GM18498 (cell line): ENCODE data around the gene GMDS.

Source experiments
- ATAC-seq: cut with Tn5 transposase; IDR thresholded peaks from one replicate; pipeline ENCODE4 v1.9.1; 2021; ENCODE audit warnings: mild to moderate bottlenecking, moderate library complexity; ENCODE audit not compliant: unreplicated experiment

The GMDS gene

GRCh38 chr6:1622220-1622850 is 623.1 kb downstream of the GMDS start:
- ATAC-seq, result no peak

- ATAC-seq, result no peak
Observed at GRCh38 chr6:1621070-1621701, 624.2 kb downstream of the GMDS start.

- ATAC-seq, result no peak
Observed at GRCh38 chr6:1620504-1621069, 624.8 kb downstream of the GMDS start.

GRCh38 chr6:1619673-1620503 is 625.5 kb downstream of the GMDS start:
- ATAC-seq, result no peak

GRCh38 chr6:1619098-1619672 is 626.2 kb downstream of the GMDS start:
- no peak for ATAC-seq

- ATAC-seq, result no peak
Observed at GRCh38 chr6:1618311-1619097, 626.9 kb downstream of the GMDS start.

- ATAC-seq, result no peak
Observed at GRCh38 chr6:1617466-1618310, 627.7 kb downstream of the GMDS start.

DNA sequence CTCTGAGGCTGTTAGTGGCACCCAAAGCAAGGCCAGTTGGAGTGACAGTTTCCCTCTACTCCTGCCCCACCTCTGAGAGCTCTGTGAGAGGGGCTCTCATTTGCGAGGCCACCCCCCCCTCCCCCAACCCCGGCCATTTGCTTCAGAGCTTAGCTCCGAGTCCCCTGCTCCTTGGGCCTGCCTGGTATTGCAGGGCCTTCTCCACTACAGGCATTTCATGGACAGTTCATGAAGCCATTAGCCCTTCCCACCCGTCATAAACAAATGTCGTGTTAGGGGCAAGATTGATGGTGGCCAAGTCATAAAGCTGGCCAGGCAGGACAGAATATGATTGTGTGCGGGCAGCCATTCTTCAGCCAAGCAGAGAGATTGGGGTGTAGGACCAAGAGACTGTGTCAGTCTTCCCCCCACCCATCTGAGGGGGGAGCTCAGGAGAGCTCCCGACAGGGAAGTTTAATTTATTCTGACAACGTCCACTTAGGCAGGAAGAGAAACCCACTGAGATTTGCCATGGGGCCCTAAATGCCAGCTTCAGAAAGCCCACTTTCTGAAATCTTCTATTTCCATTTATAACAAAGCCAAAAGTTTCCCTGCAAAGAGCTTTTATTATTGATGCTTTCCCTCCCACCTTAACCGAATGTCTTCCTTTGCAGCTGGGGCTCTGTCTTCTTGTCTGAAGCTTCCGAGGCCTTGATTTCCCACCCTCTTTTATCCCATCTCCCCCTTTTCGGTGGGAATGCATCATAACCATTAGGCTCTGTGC is 628.5 kb downstream of the GMDS start:
- ATAC-seq, result no peak

- no peak for ATAC-seq
Observed at GRCh38 chr6:1615853-1616420, 629.5 kb downstream of the GMDS start.

DNA sequence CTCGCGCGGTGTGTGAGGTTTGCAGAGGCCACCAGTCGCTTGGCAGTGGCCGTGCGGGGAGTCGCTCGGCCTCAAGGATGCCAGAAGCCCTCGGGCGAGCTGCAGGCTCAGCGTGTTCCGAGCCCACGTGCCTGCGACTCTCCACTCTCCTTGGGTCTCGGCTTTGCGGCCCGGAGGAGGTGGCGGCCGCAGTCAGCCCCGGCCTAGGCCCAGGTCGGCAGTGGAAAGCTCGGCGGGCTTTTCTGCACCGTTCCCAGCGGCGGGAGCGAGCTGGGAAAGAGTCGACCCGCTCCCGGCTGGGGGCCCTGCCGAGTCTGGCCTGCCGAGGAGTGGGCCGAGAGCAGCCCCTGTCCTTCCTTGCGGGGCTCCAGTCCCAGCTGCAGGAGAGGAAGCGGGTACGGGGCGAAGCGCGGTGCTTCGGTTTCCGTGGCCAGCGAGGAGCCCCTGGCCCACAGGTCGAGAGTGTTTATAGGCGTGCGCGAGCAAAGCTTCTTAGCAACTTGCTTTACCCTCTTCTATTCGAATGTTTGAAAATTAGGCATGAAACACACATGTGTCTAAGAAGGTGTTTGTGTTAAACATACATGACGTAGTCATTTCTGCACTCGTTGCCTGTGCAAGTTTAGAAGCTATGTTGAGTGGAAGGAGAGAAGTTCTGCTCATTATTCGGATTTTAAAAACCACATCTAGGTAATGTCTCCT is 630.1 kb downstream of the GMDS start:
- no peak for ATAC-seq

GRCh38 chr6:1614448-1615150 is 630.8 kb downstream of the GMDS start:
- ATAC-seq, result no peak

GRCh38 chr6:1613688-1614447 is 631.5 kb downstream of the GMDS start:
- no peak for ATAC-seq

DNA sequence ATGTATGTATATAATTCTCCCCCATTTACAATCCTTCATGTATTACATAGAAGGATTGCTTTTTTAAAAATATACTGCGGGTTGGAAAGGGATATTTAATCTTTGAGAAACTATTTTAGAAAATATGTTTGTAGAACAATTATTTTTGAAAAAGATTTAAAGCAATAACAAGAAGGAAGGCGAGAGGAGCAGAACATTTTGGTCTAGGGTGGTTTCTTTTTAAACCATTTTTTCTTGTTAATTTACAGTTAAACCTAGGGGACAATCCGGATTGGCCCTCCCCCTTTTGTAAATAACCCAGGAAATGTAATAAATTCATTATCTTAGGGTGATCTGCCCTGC is 632.1 kb downstream of the GMDS start:
- no peak for ATAC-seq

DNA sequence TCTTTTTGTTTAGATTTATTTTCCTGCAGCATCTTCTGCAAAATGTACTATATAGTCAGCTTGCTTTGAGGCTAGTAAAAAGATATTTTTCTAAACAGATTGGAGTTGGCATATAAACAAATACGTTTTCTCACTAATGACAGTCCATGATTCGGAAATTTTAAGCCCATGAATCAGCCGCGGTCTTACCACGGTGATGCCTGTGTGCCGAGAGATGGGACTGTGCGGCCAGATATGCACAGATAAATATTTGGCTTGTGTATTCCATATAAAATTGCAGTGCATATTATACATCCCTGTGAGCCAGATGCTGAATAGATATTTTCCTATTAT is 632.5 kb downstream of the GMDS start:
- ATAC-seq, result no peak

- no peak for ATAC-seq
Observed at GRCh38 chr6:1612299-1612973, 633.0 kb downstream of the GMDS start.

GRCh38 chr6:1611572-1612298 is 633.7 kb downstream of the GMDS start:
- no peak for ATAC-seq
